Measurements from ENCODE around the gene AOC3. TPM values are rescaled to one million over a fixed set of nuclear protein-coding genes. Genes with fewer than 3 reads are reported as not detected.

Gene AOC3
- total and polyA plus RNA-seq, 2 of the 13 experiments (the other 11 are each of a cell fraction or from before 2014, with no cell fraction given): 8.7 to 51.7 TPM

GRCh38 chr17:42844761-42845555 is 6.0 kb upstream of the AOC3 start (continued):
- no peak for TF ChIP-seq MAFK (conservative IDR thresholded peaks at IDR 0.05 in 1 of 2, IDR thresholded peaks at IDR 0.05 in 1 of 2; ENCODE audit: low read length in 2 of 2)
- TF ChIP-seq AGO2 (optimal IDR thresholded peaks at IDR 0.05; ENCODE audit: low read depth, low read length): peak; percentile 94
- 0 out of 2 replicates have a peak, but pooled peaks have one; percentile 11 for TF ChIP-seq POLR2AphosphoS5 (IDR thresholded peaks at IDR 0.05; ENCODE audit: low read depth, low read length)
- TF ChIP-seq ZNF501 (CRISPR knock-in tag; IDR thresholded peaks at IDR 0.05): no peak
- TF ChIP-seq ARID4A (CRISPR knock-in tag; IDR thresholded peaks at IDR 0.05; ENCODE audit: borderline replicate concordance): no peak
- TF ChIP-seq BRCA1 (CRISPR knock-in tag; IDR thresholded peaks at IDR 0.05): no peak
- no peak for TF ChIP-seq TP53 (CRISPR knock-in tag; conservative IDR thresholded peaks at IDR 0.05)
- no peak for TF ChIP-seq TCF7 (IDR thresholded peaks at IDR 0.05; ENCODE audit: low read depth)
- no peak for TF ChIP-seq TBL1XR1 (IDR thresholded peaks at IDR 0.05; ENCODE audit: borderline replicate concordance, low read length, partially characterized antibody)
- TF ChIP-seq ZNF280B (CRISPR knock-in tag; IDR thresholded peaks at IDR 0.05; ENCODE audit: borderline replicate concordance): no peak
- TF ChIP-seq PLRG1 (conservative IDR thresholded peaks at IDR 0.05): no peak
- no peak for TF ChIP-seq ZNF652 (CRISPR knock-in tag; IDR thresholded peaks at IDR 0.05; ENCODE audit: borderline replicate concordance, low read depth)
- TF ChIP-seq ZNF3 (CRISPR knock-in tag; IDR thresholded peaks at IDR 0.05): no peak
- TF ChIP-seq ZBTB21 (CRISPR knock-in tag; IDR thresholded peaks at IDR 0.05): no peak
- TF ChIP-seq ZKSCAN1 (IDR thresholded peaks at IDR 0.05; ENCODE audit: low read length): no peak
- TF ChIP-seq ZUFSP (CRISPR knock-in tag; IDR thresholded peaks at IDR 0.05; ENCODE audit: borderline replicate concordance): no peak
- TF ChIP-seq ZNF564 (CRISPR knock-in tag; IDR thresholded peaks at IDR 0.05): no peak
- TF ChIP-seq POLR2G (IDR thresholded peaks at IDR 0.05; ENCODE audit: low read depth, low read length): 0 out of 2 replicates have a peak, but pooled peaks have one; percentile 12
- TF ChIP-seq AGO1 (IDR thresholded peaks at IDR 0.05; ENCODE audit: low read depth, low read length, poor library complexity, severe bottlenecking): no peak
- no peak for TF ChIP-seq TOE1 (CRISPR knock-in tag; IDR thresholded peaks at IDR 0.05)
- TF ChIP-seq PBX3 (CRISPR knock-in tag; IDR thresholded peaks at IDR 0.05; ENCODE audit: borderline replicate concordance): no peak

Measured in HepG2 (cell line).